HG02798 (cell line): ENCODE measurements around the gene SPIB.
"Not testable (repeated sequence)": the region's sequence is repeated elsewhere in the genome, so short reads cannot be mapped to it uniquely, and the experiment has no call there.

Experiments
- ATAC-seq: cut with Tn5 transposase; IDR thresholded peaks from one replicate; pipeline ENCODE4 v1.9.1; 2021; ENCODE audit warnings: mild to moderate bottlenecking; ENCODE audit not compliant: unreplicated experiment, poor library complexity

SPIB gene

DNA sequence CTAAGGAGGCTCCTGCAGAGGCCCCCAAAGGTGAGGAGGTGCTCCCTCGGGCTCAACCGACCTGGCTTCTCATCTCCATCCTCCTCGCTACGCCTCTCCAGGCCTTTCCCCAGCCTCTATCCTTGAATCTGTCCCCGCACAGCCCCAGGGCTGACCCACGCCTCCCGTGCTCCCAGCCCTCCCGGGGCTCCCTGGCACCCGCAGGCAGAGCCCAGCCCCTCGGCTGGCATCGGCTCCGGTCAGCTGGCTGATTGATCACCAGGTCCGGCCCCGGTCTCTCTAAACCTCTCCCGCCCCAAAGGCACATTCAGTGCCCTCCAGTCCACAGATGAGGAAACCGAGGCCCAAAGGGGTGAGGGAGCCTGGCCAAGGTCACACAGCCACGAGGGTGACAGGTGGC is 16.5 kb downstream of the SPIB start:
- ATAC-seq: no peak

DNA sequence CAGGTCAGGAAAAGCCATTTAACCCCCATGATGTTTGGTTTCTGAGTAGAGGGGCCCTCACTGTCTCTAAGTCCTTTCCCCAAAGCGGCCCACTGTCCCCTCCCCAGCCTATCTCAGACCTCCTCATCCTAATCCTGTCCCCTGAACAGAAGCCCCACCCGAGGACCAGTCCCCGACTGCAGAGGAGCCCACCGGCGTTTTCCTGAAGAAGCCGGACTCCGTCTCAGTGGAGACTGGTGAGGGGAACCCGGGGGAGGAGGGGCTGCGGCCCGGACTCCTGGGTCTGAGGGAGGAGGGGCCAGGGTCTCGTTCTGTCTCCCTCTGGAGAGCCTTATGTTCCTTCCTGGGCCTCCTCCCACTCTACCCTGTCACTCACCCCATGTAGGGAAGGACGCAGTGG is 16.9 kb downstream of the SPIB start:
- no peak for ATAC-seq

DNA sequence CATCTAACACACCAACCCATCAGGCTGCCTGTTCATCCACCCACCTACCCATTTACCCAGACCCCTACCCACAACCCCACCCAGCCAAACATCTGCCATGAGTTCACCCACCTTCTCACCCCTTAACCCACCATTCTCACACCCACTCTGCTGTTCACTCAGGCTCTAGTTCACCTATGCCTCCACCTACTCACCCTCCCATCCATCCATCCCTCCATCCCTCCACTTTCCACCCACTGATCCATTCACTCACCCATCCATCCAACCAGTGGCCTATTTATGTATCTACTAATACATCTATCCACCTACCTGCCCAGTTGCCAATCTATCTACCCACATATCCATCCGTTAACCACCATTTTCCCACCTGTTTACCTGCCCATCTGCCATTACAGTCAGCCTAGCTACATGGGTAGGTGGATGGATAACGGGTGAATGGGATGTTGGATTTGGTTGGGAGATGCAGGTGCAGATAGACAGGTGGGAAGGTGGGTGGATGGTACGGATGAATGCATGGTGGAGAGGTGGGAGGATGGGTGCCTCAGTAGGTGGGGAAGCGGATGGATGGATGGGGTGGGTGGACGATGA is 19.2 kb downstream of the SPIB start:
- no peak for ATAC-seq

DNA sequence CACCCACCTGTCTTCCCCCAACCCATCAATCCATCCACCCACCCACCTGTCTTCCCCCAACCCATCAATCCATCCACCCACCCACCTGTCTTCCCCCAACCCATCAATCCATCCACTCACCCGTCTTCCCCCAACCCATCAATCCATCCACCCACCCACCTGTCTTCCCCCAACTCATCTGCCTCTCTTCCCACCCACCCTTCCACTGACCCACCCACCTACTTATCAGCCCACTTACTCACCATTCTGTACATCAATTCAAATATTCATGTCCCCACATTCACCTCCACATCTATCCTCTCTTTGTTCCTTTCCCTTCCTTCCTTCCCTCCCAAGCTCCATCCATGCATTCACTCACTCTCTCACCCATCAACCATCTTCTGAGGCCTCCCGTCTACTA is 20.4 kb downstream of the SPIB start:
- not testable (repeated sequence) for ATAC-seq

DNA sequence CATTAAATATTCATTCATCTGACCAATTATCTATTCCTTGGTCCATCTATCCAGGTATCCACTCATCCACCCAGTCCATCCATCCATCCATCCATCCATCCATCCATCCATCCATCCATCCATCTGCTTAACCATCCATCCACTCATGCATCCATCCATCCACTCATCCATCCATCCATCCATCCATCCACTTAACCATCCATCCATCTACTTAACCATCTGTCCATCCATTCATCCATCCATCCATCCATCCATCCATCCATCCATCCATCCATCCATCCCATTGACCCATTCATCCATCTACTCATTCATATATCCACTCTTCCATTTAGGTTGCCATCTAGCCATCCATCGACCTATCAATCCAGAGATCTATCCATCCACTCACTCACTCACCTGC is 25.3 kb downstream of the SPIB start:
- ATAC-seq: no peak

DNA sequence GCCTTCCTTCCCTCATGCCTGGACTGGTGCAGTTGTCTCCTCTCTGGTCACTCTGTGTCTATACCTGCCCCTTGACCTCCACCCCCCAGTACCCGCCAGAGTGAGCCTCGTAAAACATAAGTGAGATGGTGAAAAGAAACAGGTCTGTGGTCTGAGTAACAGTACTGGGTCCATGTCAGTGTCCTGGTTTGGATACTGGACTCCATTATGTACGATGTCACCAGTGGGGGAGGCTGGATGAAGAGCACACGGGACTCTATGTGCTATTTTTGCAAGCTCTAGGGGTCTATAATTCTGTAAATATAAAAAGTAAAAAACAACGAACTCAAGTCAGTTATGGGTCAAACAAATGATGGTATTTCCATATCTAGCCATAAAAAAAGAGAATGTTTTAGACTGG is 28.3 kb downstream of the SPIB start:
- no peak for ATAC-seq

DNA sequence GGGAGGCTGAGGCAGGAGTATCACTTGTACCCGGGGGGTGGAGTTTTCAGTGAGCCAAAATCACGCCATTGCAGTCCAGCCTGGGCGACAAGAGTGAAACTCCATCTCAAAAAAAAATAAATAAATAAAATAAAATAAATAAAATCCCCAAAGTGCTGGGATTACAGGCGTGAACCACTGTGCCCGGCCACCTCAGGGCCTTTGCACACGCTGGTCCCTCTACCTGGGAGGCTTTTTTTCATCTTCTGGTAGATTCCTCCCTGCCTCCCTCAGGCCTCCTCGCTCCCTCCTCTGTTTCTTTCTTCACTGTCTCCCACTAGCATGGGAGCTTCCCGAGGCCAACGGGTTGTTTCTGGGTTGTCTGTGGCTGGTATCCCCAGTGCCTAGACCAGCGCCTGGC is 29.0 kb downstream of the SPIB start:
- ATAC-seq: no peak

DNA sequence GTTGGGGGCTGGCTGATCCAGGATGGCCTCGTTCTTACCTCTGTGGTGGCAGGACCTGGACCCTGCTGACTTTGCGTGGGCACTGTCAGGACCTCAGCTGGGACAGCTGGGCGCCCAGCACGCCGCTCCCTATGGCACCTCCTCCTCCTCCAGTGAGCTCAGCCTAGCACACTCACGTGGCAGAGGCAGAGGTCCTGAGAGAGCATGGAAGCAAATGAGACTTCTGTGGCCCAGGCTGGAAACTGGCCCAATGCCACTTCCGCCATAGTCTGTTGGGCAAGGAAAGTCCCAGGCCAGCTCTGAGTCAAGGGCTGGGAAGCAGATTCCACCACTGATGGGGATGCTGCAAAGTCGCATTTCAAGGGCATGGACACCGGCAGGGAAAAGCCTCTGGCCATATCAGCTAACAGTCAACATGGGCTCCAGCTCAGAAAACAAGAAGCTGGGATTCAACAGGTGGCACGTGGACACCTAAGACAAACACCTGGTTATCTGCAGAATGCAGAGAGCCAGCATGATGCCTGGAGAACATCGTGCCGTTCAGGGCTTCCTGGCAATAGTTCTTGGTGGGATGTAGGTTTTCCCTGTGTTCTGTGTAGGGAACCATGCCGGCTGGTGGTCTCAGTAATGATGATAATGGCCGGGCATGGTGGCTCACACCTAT is 30.6 kb downstream of the SPIB start:
- ATAC-seq: no peak

DNA sequence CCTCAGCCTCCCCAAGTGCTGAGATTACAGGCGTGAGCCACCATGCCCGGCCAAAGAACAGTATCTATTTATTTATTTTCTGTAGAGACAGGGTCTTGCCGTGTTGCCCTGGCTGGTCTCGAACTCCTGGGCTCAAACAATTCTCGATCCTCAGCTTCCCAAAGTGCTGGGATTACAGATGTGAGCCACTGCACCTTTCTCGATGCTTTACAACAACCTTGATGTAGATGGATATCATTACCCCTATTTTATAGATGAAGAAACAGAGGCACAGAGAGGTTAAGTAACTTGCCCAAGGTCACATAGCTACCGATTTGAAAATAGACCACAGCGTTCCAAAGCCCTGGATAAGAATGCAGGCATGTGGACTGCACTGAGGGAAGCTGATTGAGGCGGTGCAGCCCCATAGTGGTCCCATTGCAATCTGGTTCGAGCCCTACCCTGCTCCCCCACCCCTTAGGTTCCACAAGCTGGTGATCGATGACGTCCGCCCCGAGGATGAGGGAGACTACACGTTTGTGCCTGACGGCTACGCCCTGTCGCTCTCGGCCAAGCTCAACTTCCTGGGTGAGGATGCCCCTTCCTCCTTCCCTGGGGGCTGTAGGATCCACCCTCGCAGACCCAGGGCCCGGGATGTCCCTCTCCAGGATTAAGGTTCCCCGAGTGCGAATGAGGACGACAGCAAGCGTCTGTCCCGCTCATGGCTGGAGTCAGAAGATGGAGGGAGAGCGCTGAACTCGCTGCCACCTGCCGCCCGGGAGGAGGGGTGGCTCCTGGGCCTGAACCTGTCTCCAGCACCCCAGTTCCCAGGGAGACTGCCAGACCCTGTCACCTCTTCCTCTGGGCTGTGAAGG is 31.9 kb downstream of the SPIB start:
- ATAC-seq: no peak

DNA sequence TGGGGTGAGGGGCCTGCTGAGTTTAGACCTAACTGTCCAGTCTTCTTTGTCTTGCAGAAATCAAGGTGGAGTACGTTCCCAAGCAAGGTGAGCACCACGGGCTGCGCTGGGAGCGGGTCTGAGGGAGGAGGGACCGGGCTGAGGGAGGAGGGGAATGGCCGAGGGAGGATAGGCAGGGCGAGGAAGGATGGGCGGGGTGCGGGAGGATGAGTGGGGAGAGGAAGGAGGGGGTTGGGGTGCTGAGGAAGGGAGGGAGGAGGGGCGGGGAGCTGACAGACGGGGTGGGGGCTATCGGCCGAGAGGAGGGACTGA is 32.4 kb downstream of the SPIB start:
- ATAC-seq: no peak

DNA sequence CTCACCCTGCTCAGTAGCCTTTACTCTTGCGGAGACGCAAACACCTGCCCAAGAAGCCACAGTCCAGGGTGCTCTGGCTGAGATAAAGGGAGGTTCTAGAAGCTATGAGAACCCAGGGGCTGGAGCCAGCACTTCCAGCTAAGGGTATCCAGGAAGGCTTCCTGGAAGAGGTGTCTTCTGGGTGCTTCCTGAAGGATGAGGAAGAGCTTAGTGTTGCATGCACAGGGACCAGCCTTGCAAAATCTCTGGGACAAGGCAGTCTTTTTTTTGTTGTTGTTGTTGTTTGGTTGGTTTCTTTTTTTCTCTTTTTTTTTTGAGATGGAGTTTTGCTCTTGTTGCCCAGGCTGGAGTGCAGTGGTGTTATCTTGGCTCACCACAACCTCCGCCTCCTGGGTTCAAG is 34.5 kb downstream of the SPIB start:
- no peak for ATAC-seq

DNA sequence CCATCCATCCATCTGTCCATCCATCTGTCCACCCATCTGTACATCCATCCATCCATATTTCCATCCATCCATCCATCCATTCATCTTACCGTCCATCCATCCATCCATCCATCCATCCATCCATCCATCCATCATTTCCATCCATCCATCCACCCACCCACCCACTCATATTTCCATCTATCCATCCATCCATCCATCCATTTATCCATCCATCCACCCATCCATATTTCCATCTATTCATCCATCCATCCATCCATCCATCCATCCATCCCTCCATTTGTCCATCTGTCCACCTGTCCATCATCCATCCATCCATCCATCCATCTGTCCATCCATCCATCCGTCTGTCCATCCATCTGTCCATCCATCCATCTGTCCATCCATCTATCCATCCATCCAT is 37.3 kb downstream of the SPIB start:
- no peak for ATAC-seq

DNA sequence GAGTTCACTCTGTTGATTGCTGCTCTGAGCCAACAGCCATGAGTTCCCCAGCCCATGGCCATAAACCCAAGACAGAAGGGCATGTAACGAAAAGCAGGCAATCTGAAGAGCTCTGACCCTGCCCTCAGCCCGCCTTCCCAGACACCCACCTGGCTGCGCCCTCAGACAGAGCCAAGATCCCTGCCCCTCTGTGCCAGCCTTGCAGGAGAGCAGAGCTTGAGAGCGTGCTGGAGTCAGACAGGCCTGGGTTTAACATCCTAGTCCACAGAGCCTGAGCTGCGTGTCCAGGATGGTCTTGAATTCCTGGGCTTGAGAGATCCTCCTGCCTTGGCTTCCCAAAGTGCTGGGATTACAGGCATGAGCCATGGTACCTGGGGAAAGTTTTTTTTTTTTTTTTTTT is 38.6 kb downstream of the SPIB start:
- no peak for ATAC-seq

DNA sequence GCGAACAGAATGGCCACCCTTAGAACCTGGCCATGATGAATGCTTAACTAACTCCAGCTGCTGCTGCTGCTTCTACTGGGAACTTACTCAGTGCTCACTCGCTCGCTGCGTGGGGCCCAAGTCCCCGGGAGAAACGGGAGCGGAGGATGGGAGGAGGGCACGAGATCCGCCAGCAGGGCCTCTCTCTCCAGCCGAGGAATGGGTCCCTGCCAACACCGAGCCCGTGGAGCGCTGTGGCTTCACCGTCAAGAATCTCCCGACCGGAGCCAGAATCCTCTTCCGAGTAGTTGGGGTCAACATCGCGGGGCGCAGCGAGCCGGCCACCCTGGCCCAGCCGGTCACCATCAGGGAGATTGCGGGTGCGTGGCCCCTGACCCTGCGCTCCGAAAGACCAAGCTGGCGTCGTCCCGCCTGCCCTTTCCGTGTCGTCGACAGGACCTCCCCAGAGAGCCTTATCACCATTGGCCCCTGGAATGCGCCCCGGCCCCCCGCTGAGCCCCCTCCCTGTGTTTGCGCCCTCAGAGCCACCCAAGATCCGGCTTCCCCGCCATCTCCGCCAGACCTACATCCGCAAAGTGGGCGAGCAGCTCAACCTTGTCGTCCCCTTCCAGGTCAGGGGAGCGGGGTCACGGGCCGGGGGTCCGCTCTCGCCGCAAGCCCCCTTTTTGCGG is 39.8 kb downstream of the SPIB start:
- ATAC-seq: no peak

DNA sequence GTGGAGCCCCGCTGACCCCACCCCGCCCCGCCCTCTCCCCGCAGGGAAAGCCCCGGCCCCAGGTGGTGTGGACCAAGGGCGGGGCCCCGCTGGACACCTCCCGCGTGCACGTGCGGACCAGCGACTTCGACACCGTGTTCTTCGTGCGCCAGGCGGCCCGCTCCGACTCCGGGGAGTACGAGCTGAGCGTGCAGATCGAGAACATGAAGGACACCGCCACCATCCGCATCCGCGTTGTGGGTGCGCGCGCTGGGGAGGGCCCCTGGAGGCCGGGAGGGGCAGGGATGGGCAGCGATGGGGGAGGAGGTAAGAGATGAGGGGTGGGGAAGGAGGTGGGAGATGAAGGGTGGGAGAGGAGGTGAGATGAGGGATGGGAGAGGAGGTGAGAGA is 40.3 kb downstream of the SPIB start:
- no peak for ATAC-seq

DNA sequence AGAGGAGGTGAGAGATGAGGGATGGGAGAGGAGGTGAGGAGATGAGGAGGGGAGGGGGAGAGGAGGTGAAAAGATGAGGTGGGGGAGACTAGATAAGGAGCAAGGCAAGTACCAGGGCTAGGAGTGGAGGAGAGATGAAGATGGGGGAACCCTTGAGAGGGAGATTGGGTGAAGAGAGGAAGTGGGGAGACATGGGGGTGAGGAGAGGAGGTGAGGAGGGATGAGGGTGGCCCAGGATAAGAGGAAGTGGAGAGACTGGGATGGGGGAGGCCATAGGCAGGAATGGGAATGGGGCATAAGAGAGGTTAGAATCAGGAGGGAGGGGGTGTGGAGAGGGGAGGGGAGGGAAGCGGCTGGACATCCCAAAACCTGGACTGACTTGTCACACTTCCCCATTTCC is 40.9 kb downstream of the SPIB start:
- no peak for ATAC-seq

DNA sequence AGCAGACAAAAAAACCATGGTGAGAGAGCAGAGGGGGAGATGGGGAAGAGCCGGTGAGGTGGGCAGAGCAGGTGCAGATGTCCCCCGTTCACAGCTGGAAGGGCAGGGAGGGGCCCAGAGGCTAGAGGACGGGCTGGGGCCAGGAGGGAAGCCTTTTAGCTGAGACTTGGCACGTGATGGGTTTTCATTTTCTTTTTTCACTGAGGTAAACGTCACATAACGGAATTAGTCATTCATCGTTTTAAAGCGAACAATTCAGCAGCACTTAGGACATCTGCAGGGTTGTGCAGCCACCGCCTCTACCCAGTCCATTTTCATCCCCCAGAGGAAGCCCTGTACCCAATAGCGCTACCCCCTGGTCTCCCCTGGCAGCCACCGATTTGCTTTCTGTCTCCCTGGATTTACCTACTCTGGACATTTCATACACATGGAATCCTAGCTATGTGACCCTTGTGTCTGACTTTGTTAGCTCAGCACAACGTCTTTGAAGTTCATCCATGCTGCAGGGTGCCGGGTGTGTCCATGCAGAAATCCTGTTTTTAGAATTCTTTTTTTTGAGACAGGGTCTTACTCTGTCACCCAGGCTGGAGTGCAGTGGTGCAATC is 41.5 kb downstream of the SPIB start:
- ATAC-seq: peak; percentile 53

DNA sequence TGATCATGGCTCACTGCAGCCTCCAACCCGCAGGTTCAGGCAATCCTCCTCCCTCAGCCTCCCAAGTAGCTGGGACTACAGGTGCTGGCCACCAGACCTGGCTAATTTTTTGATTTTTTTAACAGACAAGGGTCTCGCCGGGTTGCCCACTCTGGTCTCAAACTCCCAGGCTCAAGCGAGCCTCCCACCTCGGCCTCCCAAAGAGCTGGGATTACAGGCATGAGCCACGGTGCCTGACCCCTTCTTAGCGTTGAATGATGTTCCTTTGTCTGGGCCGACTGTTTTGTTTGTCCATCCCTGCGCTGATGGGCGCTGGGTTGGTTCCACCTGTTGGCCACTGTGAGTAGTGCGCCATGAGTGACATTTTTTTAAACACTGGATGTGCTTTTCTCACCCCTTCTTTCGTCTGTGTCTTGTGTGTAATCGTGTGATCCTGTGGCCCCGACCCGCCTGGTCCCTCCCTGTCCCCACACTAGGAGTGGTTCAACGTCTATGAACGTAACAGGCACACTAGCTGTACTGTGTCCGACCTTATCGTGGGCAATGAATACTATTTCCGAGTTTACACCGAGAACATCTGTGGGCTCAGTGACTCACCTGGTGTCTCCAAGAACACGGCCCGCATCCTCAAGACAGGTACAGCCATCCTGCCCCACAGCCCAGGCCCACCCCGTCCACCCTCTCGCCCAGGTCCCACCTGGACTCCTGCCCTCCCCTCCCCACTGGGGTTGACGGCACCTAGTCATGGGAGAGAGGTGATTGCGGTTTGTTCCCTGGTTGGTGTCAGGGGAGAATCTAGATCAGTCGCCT is 42.5 kb downstream of the SPIB start:
- peak; percentile 69 for ATAC-seq

DNA sequence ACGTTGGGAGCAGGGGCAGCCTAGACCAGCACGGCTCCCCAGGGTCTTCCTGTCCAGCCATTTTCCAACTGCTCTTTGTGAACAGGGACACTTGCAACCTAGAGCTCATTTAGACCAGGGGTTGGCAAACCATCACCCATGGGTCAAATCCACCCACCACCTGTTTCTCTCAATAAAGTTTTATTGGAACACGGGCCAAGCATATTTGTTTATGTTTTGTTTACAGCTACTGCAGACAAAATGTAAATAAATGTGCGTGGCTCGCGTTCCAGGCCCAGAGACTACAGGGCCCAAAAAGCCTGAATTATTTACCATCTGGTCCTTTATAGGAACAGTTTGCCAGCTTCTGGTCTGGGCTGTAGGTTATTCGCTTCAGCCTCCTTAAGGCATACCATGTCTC is 44.2 kb downstream of the SPIB start:
- ATAC-seq: no peak

DNA sequence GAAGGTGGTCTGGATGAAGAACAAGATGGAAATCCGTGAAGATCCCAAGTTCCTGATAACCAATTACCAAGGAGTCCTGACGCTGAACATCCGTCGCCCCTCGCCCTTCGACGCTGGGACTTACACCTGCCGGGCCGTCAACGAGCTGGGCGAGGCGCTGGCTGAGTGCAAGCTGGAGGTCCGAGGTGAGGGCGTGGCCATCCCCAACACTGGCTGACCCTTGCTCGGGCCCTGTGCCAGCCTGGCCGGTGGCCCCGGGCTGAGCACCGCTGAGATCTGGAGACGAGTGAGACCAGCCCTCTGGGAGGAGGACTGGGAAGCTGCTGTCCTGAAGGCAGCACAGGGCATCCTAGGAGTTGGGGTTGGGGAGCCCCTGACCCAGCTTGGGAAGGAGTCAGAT is 45.6 kb downstream of the SPIB start:
- ATAC-seq: no peak
